GOT3 (cell line): ENCODE measurements around the gene GHITM.

ENCODE experiments used
- DNase-seq: peaks from one replicate; lab custom pipeline; 2025; ENCODE audit warnings: mixed read lengths; lab: John Stamatoyannopoulos, UW

GHITM gene

DNA sequence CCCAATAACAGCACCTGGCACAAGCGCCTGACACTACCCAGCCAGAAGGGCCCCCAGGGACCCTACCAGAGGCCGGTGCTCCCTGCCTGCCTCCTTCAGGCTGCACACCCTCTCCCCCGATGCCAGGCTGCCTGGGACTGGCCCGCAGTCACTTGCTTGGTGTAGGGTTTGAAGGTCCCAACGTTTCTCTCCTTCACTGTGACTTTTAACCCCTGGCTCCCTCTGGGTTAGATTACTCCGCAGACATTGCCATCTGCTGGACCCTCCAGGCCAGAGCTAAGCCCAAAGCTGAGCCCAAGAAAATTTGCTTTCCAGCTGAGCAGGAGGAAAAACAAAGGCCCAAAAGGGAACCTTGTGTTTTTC, 61.9 kb downstream of the GHITM start:
- DNase-seq: no peak

DNA sequence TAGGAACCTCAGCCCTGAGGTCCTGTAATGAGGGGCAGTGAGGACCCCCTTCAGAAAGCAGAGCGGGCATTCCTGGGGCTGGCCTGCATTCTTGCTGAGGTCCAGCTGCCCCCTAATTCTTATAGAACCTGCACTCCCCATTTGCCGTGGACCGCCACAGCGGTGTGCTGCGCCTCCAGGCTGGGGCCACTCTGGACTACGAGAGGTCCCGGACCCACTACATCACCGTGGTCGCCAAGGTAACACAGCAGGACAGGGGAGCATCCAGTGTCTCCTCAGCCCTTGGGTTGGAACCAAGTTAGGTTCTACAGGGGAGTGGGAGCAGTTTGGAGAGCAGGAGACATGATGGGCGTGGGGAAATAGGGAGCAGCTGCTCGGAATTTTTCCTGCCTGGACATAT, 62.4 kb downstream of the GHITM start:
- no peak for DNase-seq

DNA sequence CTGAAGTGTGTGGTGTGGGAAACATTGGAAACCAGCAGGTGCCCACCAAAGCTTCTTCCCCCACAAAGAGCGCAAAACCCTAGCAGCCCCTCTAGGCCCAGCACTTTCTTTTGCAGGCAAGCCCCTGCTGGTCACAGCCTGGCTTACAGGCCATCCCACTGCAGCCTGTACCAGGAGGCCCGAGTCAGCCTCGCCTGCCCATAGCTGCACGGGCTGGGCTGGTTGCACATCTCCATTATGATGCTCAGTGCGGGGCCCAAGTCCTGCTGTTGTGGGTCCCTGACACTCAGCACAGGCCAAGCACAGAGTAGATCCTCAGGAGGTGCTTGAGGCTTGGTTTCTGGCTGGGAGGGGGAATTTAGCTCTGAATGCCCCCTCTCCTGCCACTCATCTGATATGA, 63.0 kb downstream of the GHITM start:
- no peak for DNase-seq
